Heart left ventricle (tissue), 16 donors: ENCODE measurements around the gene AGBL5. TPM values are rescaled to one million over a fixed set of nuclear protein-coding genes. Genes with fewer than 3 reads are reported as not detected.

ENCODE experiments used
- ATAC-seq, 4 donors: fragments of 200-7000 bp; cut with Tn5 transposase; one replicate each; pipeline ENCODE4 v1.9.1; 2020 to 2022; ENCODE audit warnings: moderate library complexity in 4 of 4, mild to moderate bottlenecking in 3 of 4, moderate number of reproducible peaks in 1 of 4
- DNase-seq, 5 donors: peaks; one replicate each; pipeline ENCODE4 v3.0.0-alpha.2; 2020
- H3K27ac ChIP-seq, 12 donors: fragments of 200-600 bp; sonication (generic) in 4 of 12; one replicate each; pipeline versions ENCODE4 v1.5.0 to v1.8.0; 2016 to 2022; ENCODE audit warnings: mild to moderate bottlenecking in 2 of 12
- H3K27me3 ChIP-seq, 9 donors: fragments of 200-600 bp; sonication (generic) in 2 of 9; one replicate each; pipeline versions ENCODE4 v1.5.1 to v1.8.0; 2016 to 2022; ENCODE audit warnings: mild to moderate bottlenecking in 3 of 9
- H3K36me3 ChIP-seq, 9 donors: fragments of 200-600 bp; sonication (generic) in 2 of 9; one replicate each; pipeline versions ENCODE4 v1.5.0 to v1.8.0; 2018 to 2022; ENCODE audit warnings: mild to moderate bottlenecking in 2 of 9
- H3K4me1 ChIP-seq, 12 donors: fragments of 200-600 bp; sonication (generic) in 4 of 12; one replicate each; pipeline versions ENCODE4 v1.5.0 to v1.8.0; 2016 to 2022; ENCODE audit warnings: mild to moderate bottlenecking in 3 of 12
- H3K4me3 ChIP-seq, 12 donors: fragments of 200-600 bp; sonication (generic) in 4 of 12; one replicate each; pipeline versions ENCODE4 v1.5.0 to v1.8.0; 2017 to 2022; ENCODE audit warnings: mild to moderate bottlenecking in 9 of 12, moderate library complexity in 4 of 12
- H3K9me3 ChIP-seq, 12 donors: fragments of 200-600 bp; sonication (generic) in 4 of 12; one replicate each; pipeline versions ENCODE4 v1.5.0 to v1.8.0; 2016 to 2022; ENCODE audit warnings: mild to moderate bottlenecking in 1 of 12
- CTCF ChIP-seq, 12 donors: fragments of 200-600 bp; sonication (generic) in 4 of 12; IDR thresholded peaks; one replicate each; pipeline versions ENCODE4 v1.5.0 to v1.8.0; 2018 to 2022; ENCODE audit warnings: antibody characterized with exemption in 12 of 12, mild to moderate bottlenecking in 5 of 12
- POLR2A ChIP-seq, 2 donors: fragments of 450-650 bp; IDR thresholded peaks; one replicate each; pipeline ENCODE4 v1.6.1; 2017; ENCODE audit warnings: antibody characterized with exemption in 2 of 2, mild to moderate bottlenecking in 2 of 2, moderate library complexity in 2 of 2
- WGBS, 4 donors: extraction: QIAGEN DNeasy Blood & Tissue Kit in 2 of 4; methylation state at CpG; one replicate each; pipeline versions ENCODE4 v1.1.5 to v1.1.7; 2013 to 2018; 5-methylcytosine and 5-hydroxymethylcytosine counted together
- intact Hi-C, 10 donors: fragments of 100-400 bp; cut with DNase I; formaldehyde crosslinking; loops; one replicate each; pipeline versions ENCODE4 v1.11.1 to v1.14.2; 2022
- polyA plus RNA-seq, 2 donors: library from polyadenylated mRNA; stranded (reverse); fragments of 200-250 nt; gene quantifications; one replicate each; pipeline ENCODE4 v1.2.3, GENCODE V29; 2013
- total RNA-seq, 9 donors: library from RNA; depleted of rRNA in 2 of 9; stranded (reverse); fragments of >200 nt in 2 of 9; fragmentation: NEBNext Ultra II Directional in 3 of 9; extraction: Animal tissue kit (Norgen Biotek cat#: 25700) in 3 of 9; gene quantifications; one replicate each; pipeline versions ENCODE4 v1.1.0 to v1.2.4, GENCODE V29; 2016 to 2023
- donor health status: ischemic (EF 13 %, LVEDD 7.1; RV severe dilation, severe dysfunction).
- donor health status: healthy with polysubstance abuse.
- donor health status: DM: no; HTN: yes; CAD: no.
- donor health status: DM: no; HTN: no; CAD: no.
- donor health status: ischemic (EF 25% LVEDD 6.9; RV normal size, moderate dysfunction).
- donor health status: ischemic (EF 25% LVEDD 5.7; RV mildly dilated, moderate dysfunction).
- donor health status: healthy.
- donor health status: DM: yes; HTN: yes; CAD: no.
- donor health status: ischemic (EF 35%, LVEDD 5.7; RV mildly dilated, moderate dysfunction).
- donor health status: nonischemic (EF 11% LVEDD 7.7; RV severe dilation, severe dysfunction).
- donor health status: DM: yes; HTN: yes; CAD: no.
- donor health status: PGD.
- donor health status: ischemic (EF 29% LVEDD 5.4; RV normal size, mild dysfunction).
- donor health status: nonischemic (EF 23%, LVEDD 6.1; RV moderate dilation, normal function).

AGBL5 gene
- total and polyA plus RNA-seq, 11 donors: 4.5 to 12.5 (median 9.9) TPM

GRCh38 chr2:27038012-27038411 lies 13.5 kb upstream of the AGBL5 start:
- ATAC-seq (peak in 1 of 4 donors; percentile 8), DNase-seq (no peak)
- Histone ChIP-seq H3K27me3 (no peaks in the 10 kb centered on the region), H3K9me3 (no peaks in the 10 kb centered on the region), H3K36me3 (peaks cover 0 to 81% (median 69%) of the 10 kb centered on the region in 9 donors), H3K4me1 (peaks cover 0 to 33% (median 16%) of the 10 kb centered on the region in 12 donors), H3K27ac (no peak overlapping the region), H3K4me3 (no peak overlapping the region)
- TF ChIP-seq CTCF (IDR thresholded peaks at IDR 0.05): no peak
- no peak for TF ChIP-seq POLR2A (IDR thresholded peaks at IDR 0.05)
- intact Hi-C loops: loop anchor here in 4 of 10 donors (5.0 to 10.0 kb wide), 2 partner anchors 34 to 47 kb away; partner anchors contain the start of genes KHK (in 3 of the 4) and OST4 (in 1 of the 4)
- WGBS, 4 donors: 89 to 93% (median 92%) methylated on average over 5 to 6 of the region's 6 CpGs

GRCh38 chr2:27038631-27039339 lies 12.7 kb upstream of the AGBL5 start:
- intact Hi-C loops: loop anchor here in 4 of 10 donors (5.0 to 10.0 kb wide), 2 partner anchors 34 to 46 kb away; partner anchors contain the start of genes KHK (in 3 of the 4) and OST4 (in 1 of the 4)
- no peak overlapping the region for H3K27ac ChIP-seq
- 83 to 90% (median 87%) methylated on average over 14 to 17 of the region's 17 CpGs for WGBS, 4 donors
- H3K36me3 ChIP-seq: peaks cover 0 to 85% (median 69%) of the 10 kb centered on the region in 9 donors
- peaks cover 0 to 27% (median 12%) of the 10 kb centered on the region in 12 donors for H3K4me1 ChIP-seq
- no peak overlapping the region for H3K4me3 ChIP-seq
- no peaks in the 10 kb centered on the region for H3K9me3 ChIP-seq
- TF ChIP-seq CTCF (IDR thresholded peaks at IDR 0.05): no peak
- no peak for TF ChIP-seq POLR2A (IDR thresholded peaks at IDR 0.05)
- no peaks in the 10 kb centered on the region for H3K27me3 ChIP-seq
- no peak for DNase-seq
- no peak for ATAC-seq

GRCh38 chr2:27039426-27039825 lies 12.0 kb upstream of the AGBL5 start:
- WGBS, 4 donors: 91 to 97% (median 94%) methylated on average over 5 to 6 of the region's 6 CpGs
- intact Hi-C loops: loop anchor here in 4 of 10 donors (5.0 to 10.0 kb wide), 2 partner anchors 33 to 45 kb away; partner anchors contain the start of genes KHK (in 3 of the 4) and OST4 (in 1 of the 4)
- H3K4me3 ChIP-seq: no peak overlapping the region
- TF ChIP-seq CTCF (IDR thresholded peaks at IDR 0.05): no peak
- no peak for TF ChIP-seq POLR2A (IDR thresholded peaks at IDR 0.05)
- H3K27ac ChIP-seq: no peak overlapping the region
- peaks cover 0 to 85% (median 69%) of the 10 kb centered on the region in 9 donors for H3K36me3 ChIP-seq
- DNase-seq (peak in 1 of 5 donors; percentile 10), ATAC-seq (no peak)
- peaks cover 0 to 21% (median 5%) of the 10 kb centered on the region in 12 donors for H3K4me1 ChIP-seq
- no peaks in the 10 kb centered on the region for H3K27me3 ChIP-seq
- no peaks in the 10 kb centered on the region for H3K9me3 ChIP-seq

GRCh38 chr2:27039871-27040270 lies 11.6 kb upstream of the AGBL5 start:
- Histone ChIP-seq H3K9me3 (no peaks in the 10 kb centered on the region), H3K36me3 (peaks cover 0 to 83% (median 68%) of the 10 kb centered on the region in 9 donors), H3K4me1 (peaks cover 0 to 16% (median 2%) of the 10 kb centered on the region in 12 donors), H3K27me3 (no peaks in the 10 kb centered on the region), H3K27ac (no peak overlapping the region), H3K4me3 (no peak overlapping the region)
- TF ChIP-seq CTCF (IDR thresholded peaks at IDR 0.05) (no peak), POLR2A (IDR thresholded peaks at IDR 0.05) (no peak)
- intact Hi-C loops: loop anchor here in 4 of 10 donors (5.0 to 10.0 kb wide), 2 partner anchors 32 to 45 kb away; partner anchors contain the start of genes KHK (in 3 of the 4) and OST4 (in 1 of the 4)
- ATAC-seq (no peak), DNase-seq (peak in 1 of 5 donors; percentile 5)
- WGBS, 4 donors: 97% methylated on average over 7 of the region's 7 CpGs
